Measurements from ENCODE around the gene GALNT17. TPM values are rescaled to one million over a fixed set of nuclear protein-coding genes. Genes with fewer than 3 reads are reported as not detected.

GALNT17 gene
- total RNA-seq, 1 experiment from 2014 or later = not detected

DNA sequence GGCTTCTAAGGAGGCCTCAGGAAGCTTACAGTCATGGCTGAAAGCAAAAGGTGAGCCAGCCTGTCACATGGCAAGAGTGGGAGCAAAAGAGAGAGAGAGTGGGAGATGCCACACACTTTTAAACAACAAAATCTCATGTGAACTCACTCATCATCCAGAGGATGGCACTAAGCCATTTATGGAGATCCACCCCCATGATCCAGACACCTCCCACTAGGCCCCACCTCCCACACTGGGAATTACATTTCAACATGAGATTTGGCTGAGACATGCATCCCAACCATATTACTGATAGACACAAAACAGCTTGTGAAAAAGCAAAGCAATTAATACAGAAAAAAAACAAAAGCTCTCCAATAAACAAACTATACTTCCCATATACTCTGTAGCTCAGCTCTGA lies 210.3 kb downstream of the GALNT17 start:
- DNase-seq (ENCODE audit: low spot score) = no peak

DNA sequence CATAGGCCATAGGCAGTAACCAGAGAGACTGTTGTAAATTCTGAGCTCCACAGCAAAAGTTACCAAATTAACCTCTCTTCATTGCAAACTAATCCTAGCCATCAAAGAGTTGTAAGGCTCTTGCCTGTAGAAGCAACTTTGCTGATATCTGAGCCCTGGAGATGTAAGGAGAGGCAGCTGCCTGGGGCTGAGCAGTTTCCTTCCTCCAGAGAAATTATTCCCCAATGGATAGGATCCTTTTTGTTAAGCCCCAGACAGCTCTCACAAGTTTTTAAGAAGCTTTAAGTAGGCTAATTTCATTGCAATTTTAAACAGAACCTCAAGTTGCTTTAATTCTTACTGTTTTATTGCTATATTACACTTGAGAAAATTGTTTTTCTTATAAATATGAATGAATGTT lies 211.1 kb downstream of the GALNT17 start:
- DNase-seq (ENCODE audit: low spot score) = no peak

- DNase-seq (ENCODE audit: low spot score) = no peak
These were observed 211.9 kb downstream of the GALNT17 start for GRCh38 chr7:71343892-71344291.

DNA sequence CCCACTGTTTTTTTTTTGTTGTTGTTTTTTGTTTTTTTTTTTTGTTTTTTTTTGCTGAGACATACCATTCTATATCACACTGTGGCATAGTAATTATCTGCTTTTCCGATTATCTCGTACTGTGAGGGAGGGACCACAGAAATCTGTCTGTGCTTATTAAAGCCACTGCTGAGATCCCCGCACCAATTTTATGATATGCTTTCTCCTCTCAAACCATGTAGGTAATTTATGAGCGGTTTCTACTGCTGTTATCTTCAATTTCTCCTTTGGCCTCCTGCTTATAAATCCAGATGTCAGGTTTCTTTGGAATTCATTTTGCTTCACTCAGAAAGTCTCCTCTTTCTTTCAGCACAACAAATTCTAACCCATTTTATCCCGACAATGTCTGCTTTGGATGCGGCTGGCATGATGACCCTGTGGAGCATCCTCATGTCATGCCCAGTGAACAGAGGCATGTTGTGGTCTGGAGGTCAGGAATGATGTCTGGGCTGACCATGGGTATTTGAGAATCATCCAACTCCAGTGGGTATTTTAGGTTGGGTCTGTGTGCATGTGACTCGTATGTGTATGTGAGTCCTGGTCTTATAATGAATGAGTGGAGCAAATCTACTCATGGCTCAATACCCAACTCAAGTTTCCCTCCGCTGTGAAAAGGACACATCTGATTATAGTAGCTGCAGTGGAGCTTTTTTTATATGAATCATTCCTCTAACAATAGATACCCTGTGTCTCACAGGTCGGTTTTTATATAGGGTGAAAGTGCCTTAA lies 213.4 kb downstream of the GALNT17 start:
- DNase-seq (ENCODE audit: low spot score) = no peak

DNA sequence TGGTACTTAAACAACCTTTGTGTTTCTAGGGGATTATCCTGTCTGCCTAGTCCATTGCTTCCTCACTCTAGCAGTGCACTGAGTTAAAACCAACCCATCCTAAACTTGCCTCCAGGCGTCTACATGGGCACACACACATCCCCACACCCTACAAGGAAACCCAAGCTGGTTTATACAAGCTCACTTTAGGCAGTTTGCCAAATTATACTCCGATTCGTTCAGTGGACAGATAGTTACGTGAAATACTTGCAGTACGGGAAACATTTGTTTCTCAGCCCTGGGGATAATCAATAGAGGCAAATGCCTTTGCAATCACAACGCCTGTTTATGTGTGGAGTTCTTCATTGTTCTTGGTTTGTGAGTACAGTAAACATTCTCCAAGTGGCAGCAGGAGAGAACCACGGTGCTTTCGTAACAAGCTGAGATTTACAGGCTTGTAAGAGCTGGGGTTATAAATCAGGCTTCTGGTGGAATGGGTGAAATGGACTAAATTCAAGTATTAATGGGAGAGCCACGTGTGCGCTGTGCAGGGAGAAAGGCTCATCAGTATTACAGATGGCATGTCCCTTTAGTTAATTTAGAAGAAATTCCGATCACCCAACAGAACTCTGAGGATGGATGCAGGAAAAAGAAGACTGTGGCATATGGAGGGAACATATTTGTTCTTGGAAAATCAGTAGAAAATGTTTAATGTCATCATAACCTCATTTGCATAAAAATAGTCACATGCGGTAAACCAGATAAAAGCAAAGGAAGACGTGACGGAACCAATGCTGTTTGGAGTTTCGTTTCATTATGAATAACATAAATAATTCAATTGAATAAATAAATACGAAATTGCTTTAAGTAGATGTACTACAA lies 217.1 kb downstream of the GALNT17 start:
- no peak for DNase-seq (ENCODE audit: low spot score)

DNA sequence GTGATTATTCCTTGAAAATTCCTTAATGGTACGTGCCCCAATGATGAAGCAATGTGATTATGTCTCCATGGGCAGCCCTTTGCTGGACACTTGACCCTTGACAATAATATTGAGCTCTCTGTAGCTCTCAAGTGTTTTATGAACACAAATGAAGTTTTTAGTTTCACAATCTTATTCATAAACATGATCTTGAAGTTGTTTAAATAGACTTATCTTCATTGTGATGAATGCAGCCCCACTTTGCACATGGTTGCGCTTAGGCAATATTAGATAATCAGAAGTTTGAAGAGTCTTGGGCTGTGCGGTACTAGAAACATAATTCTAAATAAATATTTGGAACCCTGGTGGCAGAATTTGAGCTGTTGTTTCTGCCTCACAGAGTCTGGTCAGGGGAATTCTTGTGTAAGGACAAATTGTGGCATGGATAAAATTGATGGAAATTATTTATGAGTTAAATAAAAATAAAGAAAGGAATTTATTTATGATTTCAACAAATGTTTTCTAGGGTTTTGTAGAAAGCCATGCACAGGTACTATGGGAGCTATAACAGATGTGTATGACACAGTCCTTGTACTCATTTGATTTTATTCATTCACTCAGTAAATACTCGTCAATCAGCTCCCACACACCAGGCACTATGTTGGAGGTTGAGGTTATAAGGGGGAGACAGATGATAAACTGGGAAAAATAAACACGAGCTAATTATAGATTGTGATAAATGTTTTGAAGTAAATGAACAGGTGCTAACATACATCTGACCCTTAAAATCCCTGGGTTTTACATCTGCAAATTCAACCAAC lies 217.9 kb downstream of the GALNT17 start:
- DNase-seq (ENCODE audit: low spot score) = no peak

DNA sequence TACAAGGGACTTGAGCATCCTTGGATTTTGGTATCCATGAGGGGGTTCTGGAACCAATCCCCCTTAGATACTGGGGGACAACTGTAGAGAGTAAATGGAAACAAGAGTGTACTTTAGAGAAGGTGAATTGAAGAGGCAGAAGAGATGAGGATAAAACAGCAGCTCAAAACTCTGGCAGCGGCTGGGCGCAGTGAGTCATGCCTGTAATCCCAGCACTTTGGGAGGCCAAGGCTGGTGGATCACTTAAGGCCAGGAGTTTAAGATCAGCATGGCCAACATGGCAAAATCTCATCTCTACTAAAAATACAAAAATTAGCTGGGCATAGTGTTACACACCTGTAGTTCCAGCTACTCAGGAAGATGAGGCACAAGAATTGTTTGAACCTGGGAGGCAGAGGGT lies 218.7 kb downstream of the GALNT17 start:
- DNase-seq (ENCODE audit: low spot score) = no peak

DNA sequence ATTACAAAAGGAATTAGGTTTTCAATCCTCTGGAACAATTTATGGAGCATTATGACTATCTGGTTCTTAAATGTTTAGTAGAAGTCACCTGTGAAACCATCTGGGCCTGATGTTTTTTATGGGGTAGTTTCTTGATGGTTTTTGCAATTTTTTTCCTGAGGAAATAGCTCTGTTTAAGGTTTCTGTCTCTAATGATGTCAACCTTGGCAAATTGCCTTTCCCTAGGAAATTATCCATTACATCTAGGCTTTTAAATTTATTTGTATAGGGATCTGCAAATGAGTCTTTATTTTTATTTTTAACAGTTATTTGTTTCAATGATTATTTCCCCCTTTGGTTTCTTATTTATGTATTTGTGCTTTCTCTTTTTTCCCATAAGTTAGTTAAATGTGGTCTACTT lies 222.8 kb downstream of the GALNT17 start:
- DNase-seq (ENCODE audit: low spot score) = no peak

- no peak for DNase-seq (ENCODE audit: low spot score)
These were observed 229.6 kb downstream of the GALNT17 start for GRCh38 chr7:71361451-71362032.

DNA sequence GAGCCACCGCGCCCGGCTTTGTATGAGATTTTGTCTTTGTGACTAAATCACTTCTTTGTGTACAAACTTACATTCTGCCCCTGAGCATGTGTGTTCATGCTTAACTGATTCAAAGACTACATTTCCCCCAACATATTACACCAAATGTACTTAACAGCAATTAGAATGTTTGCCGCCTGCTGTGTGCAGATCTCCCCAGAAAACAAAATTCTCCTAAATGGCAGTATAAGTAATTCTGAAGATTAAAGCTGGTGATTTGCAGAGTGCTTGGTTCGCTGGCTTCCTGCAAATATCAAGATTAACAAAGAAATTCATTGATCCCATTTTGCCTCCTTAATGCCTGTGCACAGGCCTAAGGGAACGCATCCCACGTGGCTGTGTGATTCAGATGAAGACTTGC lies 230.3 kb downstream of the GALNT17 start:
- DNase-seq (ENCODE audit: low spot score) = no peak

- DNase-seq (ENCODE audit: low spot score) = no peak
These were observed 231.3 kb downstream of the GALNT17 start for GRCh38 chr7:71363223-71363622.

- DNase-seq (ENCODE audit: low spot score) = no peak
These were observed 231.7 kb downstream of the GALNT17 start for GRCh38 chr7:71363627-71364026.

DNA sequence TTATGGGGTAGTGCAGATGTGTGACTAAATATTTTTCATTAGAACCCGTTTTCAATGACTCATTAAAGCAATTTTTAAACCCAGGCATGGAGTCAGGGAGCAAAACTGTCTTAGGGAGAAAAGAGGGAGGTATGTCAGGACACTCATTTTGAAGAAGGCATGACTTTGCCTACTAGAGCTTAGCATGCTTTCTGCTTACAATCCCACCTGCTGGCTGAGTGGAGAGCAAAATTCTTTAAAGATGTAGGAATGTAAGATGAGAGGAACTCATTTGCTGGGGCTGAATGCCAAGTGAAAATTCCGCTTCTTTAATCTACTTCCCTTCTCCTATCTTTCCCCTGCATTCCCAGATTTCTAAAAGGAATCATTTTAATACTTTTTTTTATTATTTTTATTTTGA lies 232.6 kb downstream of the GALNT17 start:
- no peak for DNase-seq (ENCODE audit: low spot score)

DNA sequence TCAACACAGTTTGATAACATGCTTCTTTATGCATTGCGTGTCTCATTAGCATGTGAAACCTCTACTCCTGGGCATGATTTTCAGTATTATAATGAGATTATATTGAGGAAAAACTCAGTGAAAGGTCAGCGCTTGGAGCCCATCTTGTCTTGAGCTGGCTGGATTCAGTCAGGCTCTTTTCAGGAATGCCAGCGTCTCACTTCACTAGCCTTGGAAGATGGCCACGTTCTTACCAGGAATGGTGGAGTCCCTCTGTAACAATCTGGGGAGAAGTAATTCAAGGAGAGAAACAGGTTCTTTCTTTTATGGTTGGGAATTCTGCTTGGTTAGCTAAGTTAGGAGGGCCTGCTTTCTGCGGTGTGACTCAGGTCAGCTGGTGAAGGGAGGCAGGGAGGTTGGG lies 241.0 kb downstream of the GALNT17 start:
- DNase-seq (ENCODE audit: low spot score) = no peak

DNA sequence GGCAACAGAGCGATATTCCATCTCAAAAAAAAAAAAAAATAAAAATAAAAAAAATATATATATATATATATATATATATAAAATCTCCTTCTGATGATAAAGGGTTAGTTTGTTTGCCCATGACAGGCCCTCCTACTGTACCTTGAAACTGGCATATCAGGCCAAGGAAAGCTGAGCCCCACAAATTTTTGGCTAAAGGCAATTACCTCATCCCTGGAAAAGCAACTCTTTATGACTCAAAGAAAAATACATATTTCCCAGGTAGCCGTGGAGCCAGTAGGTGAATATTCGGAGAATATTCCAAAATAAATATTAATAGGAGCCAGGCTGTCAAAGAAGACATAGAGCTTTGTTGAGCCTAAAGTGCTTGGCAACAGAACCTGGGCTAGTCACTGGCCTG lies 245.1 kb downstream of the GALNT17 start:
- DNase-seq (ENCODE audit: low spot score) = no peak

DNA sequence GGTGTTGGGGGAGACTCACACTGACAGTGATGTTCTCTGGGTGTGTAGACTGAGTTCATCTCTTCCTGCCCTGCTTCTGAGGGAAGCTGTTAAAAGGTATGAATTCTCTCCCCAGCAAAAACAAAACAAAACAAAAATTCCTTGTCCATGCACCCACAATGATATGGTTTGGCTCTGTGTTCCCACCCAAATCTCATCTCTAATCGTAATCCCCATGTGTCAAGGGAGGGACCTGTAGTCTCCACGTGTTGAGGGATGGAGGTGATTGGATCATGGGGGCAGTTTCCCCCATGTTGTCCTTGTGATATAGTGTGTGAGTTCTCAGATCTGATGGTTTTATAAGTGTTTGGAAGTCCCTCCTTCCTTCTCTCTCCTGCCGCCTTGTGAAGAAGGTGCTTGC lies 245.5 kb downstream of the GALNT17 start:
- no peak for DNase-seq (ENCODE audit: low spot score)

DNA sequence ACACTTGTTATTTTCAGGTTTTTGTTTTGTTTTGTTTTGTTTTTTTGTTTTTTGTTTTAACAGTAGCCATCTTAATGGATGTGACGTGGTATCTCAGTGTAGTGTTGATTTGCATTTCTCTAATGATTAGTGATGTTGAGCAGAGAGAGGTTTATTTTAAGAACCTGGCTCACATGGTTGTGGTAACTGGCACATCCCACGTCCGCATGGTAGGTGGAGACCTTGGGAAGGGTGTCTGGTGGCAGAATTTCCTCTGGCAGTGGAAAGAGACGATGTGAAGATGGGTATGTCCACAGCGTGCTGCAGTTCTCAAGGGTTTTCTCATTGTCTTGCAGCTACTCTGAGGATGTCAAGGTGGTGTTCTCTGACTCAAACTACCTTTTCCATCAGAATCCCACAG lies 252.2 kb downstream of the GALNT17 start:
- no peak for DNase-seq (ENCODE audit: low spot score)

DNA sequence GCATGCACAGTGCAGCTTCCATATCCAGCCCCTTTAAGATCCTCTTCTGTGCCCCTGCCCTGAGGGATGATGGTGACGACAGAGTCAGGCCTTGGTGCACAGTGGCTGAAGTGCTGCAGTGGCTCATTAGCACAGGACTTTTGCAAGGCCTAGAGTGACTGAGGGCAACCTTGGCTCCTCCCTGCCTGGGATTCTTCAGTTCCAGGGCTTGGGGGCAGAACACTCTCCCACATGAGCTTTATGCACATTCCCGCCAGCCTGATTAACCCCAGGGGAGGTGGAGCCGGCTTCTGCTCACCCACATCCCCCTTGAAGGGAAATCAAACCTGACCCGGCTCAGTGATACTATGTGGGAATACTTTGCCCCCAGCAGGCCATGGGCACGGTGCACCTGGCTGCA lies 253.4 kb downstream of the GALNT17 start:
- DNase-seq (ENCODE audit: low spot score) = no peak

DNA sequence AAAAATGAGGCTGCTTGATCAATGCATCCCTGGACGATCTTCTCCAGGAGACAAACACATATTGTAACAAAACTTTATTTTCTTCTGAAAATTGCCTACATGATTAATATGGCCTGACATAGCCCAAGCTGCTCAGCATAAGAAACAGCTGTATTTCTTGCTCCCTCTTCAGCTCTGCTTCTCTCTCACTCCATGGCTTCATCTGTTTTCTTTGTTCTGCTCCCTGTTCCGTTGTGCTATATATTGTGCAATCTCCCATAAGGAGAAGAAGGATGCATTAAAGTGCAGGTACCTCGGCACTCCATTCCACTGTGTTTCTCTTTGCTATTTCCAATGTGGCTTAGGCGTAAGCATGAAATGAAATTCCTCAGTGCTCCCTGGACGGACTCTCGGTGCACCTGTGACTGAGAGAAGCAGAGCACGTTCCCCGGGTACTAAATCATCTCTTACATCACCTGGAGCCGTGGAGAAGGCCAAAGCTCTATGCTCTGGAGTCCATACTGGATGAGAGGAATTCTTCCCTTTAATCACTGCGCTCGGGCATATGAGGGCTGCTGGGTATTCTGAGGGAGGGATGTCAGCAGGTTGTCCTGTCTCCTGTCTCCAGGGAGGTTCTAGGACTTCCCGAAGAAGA lies 254.3 kb downstream of the GALNT17 start:
- DNase-seq (ENCODE audit: low spot score) = no peak

GRCh38 chr7:71388181-71388580 lies 256.2 kb downstream of the GALNT17 start:
- no peak for DNase-seq (ENCODE audit: low spot score)

- no peak for DNase-seq (ENCODE audit: low spot score)
These were observed 258.0 kb downstream of the GALNT17 start for GRCh38 chr7:71389976-71390375.

- no peak for DNase-seq (ENCODE audit: low spot score)
These were observed 261.7 kb downstream of the GALNT17 start for GRCh38 chr7:71393661-71394060.
